A549 (cell line): ENCODE results near the gene FOXJ3. TPM values are rescaled to one million over a fixed set of nuclear protein-coding genes. Genes with fewer than 3 reads are reported as not detected.
A peak's percentile ranks its signal among the peaks of the same experiment; 100 is the strongest.

ENCODE experiments used
- ATAC-seq, 2 experiments: fragments of 200-7000 bp in 1 of 2; fragments of >200 bp in 1 of 2; cut with Nextera tagmentation in 1 of 2; cut with Tn5 transposase in 1 of 2; 3 replicates each; pipeline versions ENCODE4 v1.8.0 to v1.9.1; 2018 to 2020; ENCODE audit warnings: mild to moderate bottlenecking in 1 of 2, moderate library complexity in 1 of 2
- CTCF ChIA-PET: fragments of 300-600 bp; sonication (Branson Sonifier 250); formaldehyde crosslinking; extraction: SDS; loops from one replicate; lab custom pipeline; 2021; ENCODE audit warnings: antibody characterized with exemption, inconsistent platforms; lab: Yijun Ruan, JAX
- POLR2A ChIA-PET: fragments of 350-600 bp; formaldehyde crosslinking; extraction: SDS; loops from one replicate; lab custom pipeline; 2021; ENCODE audit warnings: antibody characterized with exemption, inconsistent platforms; lab: Yijun Ruan, JAX
- DNase-seq, 2 experiments: peaks; one replicate each; pipeline versions ENCODE4 v3.0.0 to v3.0.0-alpha.2; 2011 to 2016; ENCODE audit warnings: low read depth in 1 of 2, low spot score in 1 of 2
- FAIRE-seq: peaks from 2 replicates; lab custom pipeline; 2011; peaks lifted over from hg19 to GRCh38; lab: Jason Lieb, UNC
- H3K27ac ChIP-seq, 2 experiments: fragments of >200 bp; sonication (Bioruptor Twin); formaldehyde crosslinking; 3 replicates each; pipeline ENCODE4 v1.5.1; 2016 to 2017
- H3K4me1 ChIP-seq: fragments of >200 bp; sonication (Bioruptor Twin); formaldehyde crosslinking; 3 replicates; pipeline ENCODE4 v1.6.1; 2016
- H3K4me2 ChIP-seq: fragments of >200 bp; sonication (Bioruptor Twin); formaldehyde crosslinking; 3 replicates; pipeline ENCODE4 v1.6.1; 2016
- H3K4me3 ChIP-seq: fragments of >200 bp; sonication (Bioruptor Twin); formaldehyde crosslinking; 3 replicates; pipeline ENCODE4 v1.5.1; 2016
- H3K9me3 ChIP-seq: fragments of >200 bp; sonication (Bioruptor Twin); formaldehyde crosslinking; 3 replicates; pipeline ENCODE4 v1.6.1; 2016
- BHLHE40 ChIP-seq: IDR thresholded peaks from 2 replicates; pipeline ENCODE4 v1.6.1; 2012; ENCODE audit warnings: low read depth, low read length, inconsistent platforms
- CBX2 ChIP-seq: fragments of 200-600 bp; sonication (generic); IDR thresholded peaks from 2 replicates; pipeline ENCODE4 v1.6.1; 2016; ENCODE audit warnings: low read depth, mild to moderate bottlenecking, borderline replicate concordance
- CBX8 ChIP-seq: fragments of 200-600 bp; sonication (generic); IDR thresholded peaks from 2 replicates; pipeline ENCODE4 v1.6.1; 2016
- CEBPB ChIP-seq, 2 experiments: fragments of >200 bp in 1 of 2; sonication (Bioruptor Twin) in 1 of 2; formaldehyde crosslinking in 1 of 2; IDR thresholded peaks; 2 replicates each; pipeline ENCODE4 v1.6.1; 2012 to 2016
- EP300 ChIP-seq, 2 experiments: fragments of >200 bp; sonication (Bioruptor Twin); formaldehyde crosslinking; IDR thresholded peaks; 2 replicates in 1 of 2; 3 replicates in 1 of 2; pipeline ENCODE4 v1.6.1; 2016 to 2017
- FOSL2 ChIP-seq, 2 experiments: fragments of 450-650 bp in 1 of 2; fragments of >200 bp in 1 of 2; sonication (Bioruptor Twin) in 1 of 2; formaldehyde crosslinking; IDR thresholded peaks; 2 replicates each; pipeline versions ENCODE4 v1.5.0 to v1.6.1; 2016 to 2020; ENCODE audit warnings: mild to moderate bottlenecking in 1 of 2, moderate library complexity in 1 of 2
- FOXS1 ChIP-seq: fragments of 250-450 bp; sonication (Bioruptor Pico); IDR thresholded peaks from 2 replicates; pipeline ENCODE4 v1.5.0; 2020; ENCODE audit warnings: mild to moderate bottlenecking, moderate library complexity
- GATA3 ChIP-seq: IDR thresholded peaks from 2 replicates; pipeline ENCODE4 v1.6.1; 2012; ENCODE audit warnings: borderline replicate concordance
- HDAC2 ChIP-seq: fragments of 200-600 bp; sonication (generic); IDR thresholded peaks from 2 replicates; pipeline ENCODE4 v1.6.1; 2016
- HEYL ChIP-seq: fragments of 250-450 bp; sonication (Bioruptor Pico); IDR thresholded peaks from 2 replicates; pipeline ENCODE4 v1.8.0; 2021; ENCODE audit warnings: mild to moderate bottlenecking, moderate library complexity
- JUN ChIP-seq, 2 experiments: fragments of >200 bp; sonication (Bioruptor Twin); formaldehyde crosslinking; IDR thresholded peaks; 2 replicates in 1 of 2; 3 replicates in 1 of 2; pipeline ENCODE4 v1.6.1; 2016 to 2017
- JUNB ChIP-seq: fragments of >200 bp; sonication (Bioruptor Twin); formaldehyde crosslinking; IDR thresholded peaks from 2 replicates; pipeline ENCODE4 v1.6.1; 2016
- KDM5A ChIP-seq: fragments of 200-600 bp; sonication (generic); IDR thresholded peaks from 2 replicates; pipeline ENCODE4 v1.6.1; 2016; ENCODE audit warnings: antibody characterized with exemption, mild to moderate bottlenecking
- PHF8 ChIP-seq: fragments of 200-600 bp; sonication (generic); IDR thresholded peaks from 2 replicates; pipeline ENCODE4 v1.6.1; 2016; ENCODE audit warnings: low read depth, mild to moderate bottlenecking, antibody characterized with exemption, moderate library complexity, borderline replicate concordance
- POLR2A ChIP-seq: IDR thresholded peaks from 2 replicates; pipeline ENCODE4 v1.6.1; 2012; ENCODE audit warnings: mild to moderate bottlenecking, low read length
- POLR2AphosphoS2 ChIP-seq: conservative IDR thresholded peaks from 2 replicates; pipeline ENCODE4 v1.6.1; 2012; ENCODE audit warnings: low read length, improper control_type of control experiment, inconsistent platforms
- RFX5 ChIP-seq: fragments of 450-650 bp; IDR thresholded peaks from 2 replicates; pipeline ENCODE4 v1.7.1; 2014; ENCODE audit warnings: antibody characterized with exemption, mild to moderate bottlenecking, moderate library complexity
- SMC3 ChIP-seq: fragments of >200 bp; sonication (Bioruptor Twin); formaldehyde crosslinking; IDR thresholded peaks from 3 replicates; pipeline ENCODE4 v1.6.1; 2018; ENCODE audit warnings: inconsistent platforms
- SREBF2 ChIP-seq: fragments of 450-650 bp; IDR thresholded peaks from 2 replicates; pipeline ENCODE4 v1.6.1; 2014; ENCODE audit warnings: mild to moderate bottlenecking, moderate library complexity
- ZFP36 ChIP-seq: fragments of 450-650 bp; IDR thresholded peaks from 2 replicates; pipeline ENCODE4 v1.6.1; 2014; ENCODE audit warnings: borderline replicate concordance; ENCODE audit not compliant: partially characterized antibody
- ZNF302 ChIP-seq: fragments of 250-450 bp; sonication (Bioruptor Pico); IDR thresholded peaks from 2 replicates; pipeline ENCODE4 v1.9.0; 2021; ENCODE audit warnings: inconsistent platforms, mild to moderate bottlenecking, moderate library complexity
- WGBS: methylation state at CpG from one replicate; pipeline ENCODE4 v1.1.6; 2017; ENCODE audit errors: missing lambda C conversion rate; 5-methylcytosine and 5-hydroxymethylcytosine counted together
- polyA plus RNA-seq, 4 experiments: library from polyadenylated mRNA; depleted of rRNA in 3 of 4; stranded (reverse); fragments of >200 nt; fragmentation: RNase III in 1 of 4; extraction: RNeasy Plus Mini Kit Qiagen cat#74134 plus additional on column Dnase treatment in 1 of 4; gene quantifications; 2 replicates in 3 of 4; 3 replicates in 1 of 4; pipeline ENCODE4 v1.2.3, GENCODE V29; 2011 to 2017
- TF ChIP-seq, protein P1 (sequence below): fragments of >200 bp; sonication (Bioruptor Twin); formaldehyde crosslinking; IDR thresholded peaks from 3 replicates; pipeline ENCODE4 v1.6.1; 2016
- TF ChIP-seq, protein P2 (sequence below): fragments of >200 bp; sonication (Bioruptor Twin); formaldehyde crosslinking; IDR thresholded peaks from 2 replicates; pipeline ENCODE4 v1.6.1; 2016
- TF ChIP-seq, protein P3 (sequence below): IDR thresholded peaks from 2 replicates; pipeline ENCODE4 v1.6.1; 2012
- TF ChIP-seq, protein P4 (sequence below): fragments of 450-650 bp; IDR thresholded peaks from 2 replicates; pipeline ENCODE4 v1.6.1; 2014; ENCODE audit warnings: antibody characterized with exemption
- TF ChIP-seq, protein P5 (sequence below): fragments of >200 bp; sonication (Bioruptor Twin); formaldehyde crosslinking; IDR thresholded peaks from 3 replicates; pipeline ENCODE4 v1.5.1; 2016
- TF ChIP-seq, protein P6 (sequence below): fragments of 150-350 bp; IDR thresholded peaks from 2 replicates; pipeline ENCODE4 v1.6.1; 2014; ENCODE audit warnings: low read depth, mild to moderate bottlenecking, low read length

Gene FOXJ3
- polyA plus RNA-seq, 2 of the 4 experiments (the other 2 are of a cell fraction): 16.8 to 45.0 TPM

DNA sequence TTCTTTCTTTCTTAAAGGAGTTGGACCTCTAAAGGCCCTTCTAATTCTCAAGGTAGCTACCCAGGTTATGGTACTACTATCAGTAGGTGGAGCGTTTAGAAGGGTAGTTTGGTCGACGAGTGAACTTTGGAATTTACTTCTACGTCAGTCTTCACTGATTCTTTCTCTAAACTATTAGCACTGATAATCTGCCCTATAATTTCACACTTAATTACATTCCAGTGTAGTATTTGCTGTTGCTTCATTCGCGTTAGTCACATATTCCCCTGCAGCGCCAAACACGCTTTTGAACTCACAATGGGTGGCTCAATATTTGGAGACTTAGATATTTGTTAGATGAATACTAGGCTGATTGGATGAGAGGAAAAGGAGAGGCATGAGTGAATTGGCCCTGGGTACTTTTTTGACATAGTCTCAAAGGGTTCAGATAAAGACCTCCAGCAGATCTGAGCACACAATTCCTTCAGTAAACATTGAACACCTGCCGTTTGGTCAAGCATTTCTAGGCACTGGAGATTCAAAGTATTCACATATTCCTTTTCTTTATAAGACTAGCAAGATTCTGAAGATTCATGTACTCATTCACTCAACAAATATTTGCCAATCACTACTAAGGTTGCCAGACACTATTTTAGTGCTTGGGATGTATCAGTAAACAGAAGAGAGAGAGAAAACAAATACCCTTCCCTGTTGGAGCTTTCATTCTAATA lies 929 bp upstream of the FOXJ3 start:
- peak; percentile 18 to 72 for DNase-seq
- TF ChIP-seq, protein P1, sequence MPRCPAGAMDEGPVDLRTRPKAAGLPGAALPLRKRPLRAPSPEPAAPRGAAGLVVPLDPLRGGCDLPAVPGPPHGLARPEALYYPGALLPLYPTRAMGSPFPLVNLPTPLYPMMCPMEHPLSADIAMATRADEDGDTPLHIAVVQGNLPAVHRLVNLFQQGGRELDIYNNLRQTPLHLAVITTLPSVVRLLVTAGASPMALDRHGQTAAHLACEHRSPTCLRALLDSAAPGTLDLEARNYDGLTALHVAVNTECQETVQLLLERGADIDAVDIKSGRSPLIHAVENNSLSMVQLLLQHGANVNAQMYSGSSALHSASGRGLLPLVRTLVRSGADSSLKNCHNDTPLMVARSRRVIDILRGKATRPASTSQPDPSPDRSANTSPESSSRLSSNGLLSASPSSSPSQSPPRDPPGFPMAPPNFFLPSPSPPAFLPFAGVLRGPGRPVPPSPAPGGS: no peak; the same call in 2 of the 3 replicates
- TF ChIP-seq FOXS1 (CRISPR knock-in tag): no peak
- no peak for TF ChIP-seq ZNF302
- TF ChIP-seq RFX5: no peak
- TF ChIP-seq CBX2: no peak
- TF ChIP-seq SMC3: no peak
- TF ChIP-seq SREBF2: no peak
- TF ChIP-seq JUN (IDR thresholded peaks at IDR 0.05): peak in 1 of 2 experiments; percentile 53; a peak in 2 of 5 replicates
- TF ChIP-seq FOSL2 (IDR thresholded peaks at IDR 0.05): peak; percentile 42; the same call in 1 of the 2 replicates
- TF ChIP-seq FOSL2 (CRISPR knock-in tag; IDR thresholded peaks at IDR 0.05): peak; percentile 76; the same call in 1 of the 2 replicates
- TF ChIP-seq JUNB: peak; percentile 79
- TF ChIP-seq CBX8: no peak
- TF ChIP-seq ZFP36: no peak
- TF ChIP-seq POLR2AphosphoS2: no peak
- peak; percentile 52 for TF ChIP-seq GATA3
- TF ChIP-seq KDM5A: no peak
- TF ChIP-seq HEYL: no peak
- peak; percentile 59 to 60; a peak in 3 of 5 replicates for TF ChIP-seq EP300 (IDR thresholded peaks at IDR 0.05)
- no peak for TF ChIP-seq HDAC2
- TF ChIP-seq CEBPB (IDR thresholded peaks at IDR 0.05): peak; percentile 61 to 68; a peak in 3 of 4 replicates
- TF ChIP-seq PHF8: no peak
- TF ChIP-seq, protein P2, sequence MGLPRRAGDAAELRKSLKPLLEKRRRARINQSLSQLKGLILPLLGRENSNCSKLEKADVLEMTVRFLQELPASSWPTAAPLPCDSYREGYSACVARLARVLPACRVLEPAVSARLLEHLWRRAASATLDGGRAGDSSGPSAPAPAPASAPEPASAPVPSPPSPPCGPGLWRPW: 0 out of 2 replicates have a peak, but pooled peaks have one; percentile 29
- peak; percentile 36 to 39 for ATAC-seq
- H3K9me3 ChIP-seq: no peaks in the 10 kb centered on the region
- H3K4me2 ChIP-seq: peak overlapping the region; percentile 69
- ChIA-PET CTCF (interaction anchor here (0.5 to 1.3 kb wide), 3 partner anchors 10 to 661 kb away, joined by 3 read pairs; partner anchors contain the start of gene P3H1), POLR2A (interaction anchor here (1.2 kb wide), 1 partner anchor 345 kb away, joined by 4 read pairs; no protein-coding TSS in a partner anchor)
- peaks cover 54% of the 10 kb centered on the region for H3K4me1 ChIP-seq
- H3K27ac ChIP-seq: peak overlapping the region; percentile 99 to 100
- H3K4me3 ChIP-seq: peak overlapping the region; percentile 96
- under 1% methylated on average over 9 of the region's 9 CpGs for WGBS
- no peak for FAIRE-seq

DNA sequence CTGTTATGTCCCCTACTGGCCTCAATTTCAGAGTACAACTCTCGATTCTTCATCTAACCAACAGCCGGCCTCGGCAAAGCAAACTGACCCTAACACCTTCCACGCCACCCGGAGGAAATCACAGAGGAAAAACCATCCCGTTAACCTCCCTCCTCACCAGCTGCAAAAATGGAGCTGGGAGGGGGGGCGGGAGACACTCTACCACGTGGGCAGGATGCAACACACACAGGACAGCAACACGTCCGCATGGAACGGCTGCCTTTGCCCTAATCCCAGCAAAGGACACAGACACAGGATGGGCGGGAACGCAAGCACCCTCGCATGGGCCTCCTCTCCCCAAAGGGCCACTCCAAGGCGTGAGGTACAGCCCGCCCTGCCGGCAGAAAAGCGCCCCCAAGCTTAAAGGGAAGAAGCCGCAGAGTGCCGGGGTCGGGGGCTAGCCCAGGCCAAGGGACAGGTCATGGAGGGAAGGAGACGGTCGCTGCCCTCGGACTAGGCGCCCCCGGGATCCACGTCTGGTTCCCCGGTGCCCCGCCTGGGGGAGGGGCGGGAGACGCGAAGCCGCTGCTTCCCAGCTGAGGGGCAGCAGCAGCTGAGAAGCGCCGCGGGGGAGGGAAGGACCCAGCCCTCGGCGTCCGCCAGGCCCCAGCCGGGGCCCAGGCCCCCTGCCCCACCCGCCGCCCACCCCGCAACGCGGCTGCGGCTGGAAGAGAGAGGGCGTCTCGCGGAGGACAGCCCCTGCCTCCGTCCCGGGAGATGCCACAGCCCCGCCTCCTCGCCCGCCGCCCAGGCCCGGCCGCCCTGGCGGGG lies 590 bp downstream of the FOXJ3 start:
- ATAC-seq: peak; percentile 73 to 84
- H3K9me3 ChIP-seq: no peaks in the 10 kb centered on the region
- no peak for FAIRE-seq
- CTCF ChIA-PET: interaction anchor here (1.2 to 1.8 kb wide), 2 partner anchors 51 to 160 kb away, joined by 4 to 10 read pairs; no protein-coding TSS in a partner anchor
- POLR2A ChIA-PET: interaction anchor here (0.5 kb wide), 2 partner anchors 14 to 55 kb away, joined by 3 to 4 read pairs; no protein-coding TSS in a partner anchor
- H3K4me1 ChIP-seq: peaks cover 41% of the 10 kb centered on the region
- H3K4me2 ChIP-seq: peak overlapping the region; percentile 87
- WGBS: 0% methylated on average over 16 of the region's 58 CpGs
- DNase-seq: peak; percentile 53 to 69
- TF ChIP-seq, protein P3, sequence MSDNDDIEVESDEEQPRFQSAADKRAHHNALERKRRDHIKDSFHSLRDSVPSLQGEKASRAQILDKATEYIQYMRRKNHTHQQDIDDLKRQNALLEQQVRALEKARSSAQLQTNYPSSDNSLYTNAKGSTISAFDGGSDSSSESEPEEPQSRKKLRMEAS: peak; percentile 86
- TF ChIP-seq EP300 (IDR thresholded peaks at IDR 0.05) (no peak), BHLHE40 (no peak), POLR2A (no peak), RFX5 (no peak)
- TF ChIP-seq, protein P4, sequence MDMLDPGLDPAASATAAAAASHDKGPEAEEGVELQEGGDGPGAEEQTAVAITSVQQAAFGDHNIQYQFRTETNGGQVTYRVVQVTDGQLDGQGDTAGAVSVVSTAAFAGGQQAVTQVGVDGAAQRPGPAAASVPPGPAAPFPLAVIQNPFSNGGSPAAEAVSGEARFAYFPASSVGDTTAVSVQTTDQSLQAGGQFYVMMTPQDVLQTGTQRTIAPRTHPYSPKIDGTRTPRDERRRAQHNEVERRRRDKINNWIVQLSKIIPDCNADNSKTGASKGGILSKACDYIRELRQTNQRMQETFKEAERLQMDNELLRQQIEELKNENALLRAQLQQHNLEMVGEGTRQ: peak; percentile 36; the same call in 1 of the 2 replicates
- TF ChIP-seq, protein P5, sequence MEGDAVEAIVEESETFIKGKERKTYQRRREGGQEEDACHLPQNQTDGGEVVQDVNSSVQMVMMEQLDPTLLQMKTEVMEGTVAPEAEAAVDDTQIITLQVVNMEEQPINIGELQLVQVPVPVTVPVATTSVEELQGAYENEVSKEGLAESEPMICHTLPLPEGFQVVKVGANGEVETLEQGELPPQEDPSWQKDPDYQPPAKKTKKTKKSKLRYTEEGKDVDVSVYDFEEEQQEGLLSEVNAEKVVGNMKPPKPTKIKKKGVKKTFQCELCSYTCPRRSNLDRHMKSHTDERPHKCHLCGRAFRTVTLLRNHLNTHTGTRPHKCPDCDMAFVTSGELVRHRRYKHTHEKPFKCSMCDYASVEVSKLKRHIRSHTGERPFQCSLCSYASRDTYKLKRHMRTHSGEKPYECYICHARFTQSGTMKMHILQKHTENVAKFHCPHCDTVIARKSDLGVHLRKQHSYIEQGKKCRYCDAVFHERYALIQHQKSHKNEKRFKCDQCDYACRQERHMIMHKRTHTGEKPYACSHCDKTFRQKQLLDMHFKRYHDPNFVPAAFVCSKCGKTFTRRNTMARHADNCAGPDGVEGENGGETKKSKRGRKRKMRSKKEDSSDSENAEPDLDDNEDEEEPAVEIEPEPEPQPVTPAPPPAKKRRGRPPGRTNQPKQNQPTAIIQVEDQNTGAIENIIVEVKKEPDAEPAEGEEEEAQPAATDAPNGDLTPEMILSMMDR: peak; percentile 8; the same call in 2 of the 3 replicates
- TF ChIP-seq, protein P6, sequence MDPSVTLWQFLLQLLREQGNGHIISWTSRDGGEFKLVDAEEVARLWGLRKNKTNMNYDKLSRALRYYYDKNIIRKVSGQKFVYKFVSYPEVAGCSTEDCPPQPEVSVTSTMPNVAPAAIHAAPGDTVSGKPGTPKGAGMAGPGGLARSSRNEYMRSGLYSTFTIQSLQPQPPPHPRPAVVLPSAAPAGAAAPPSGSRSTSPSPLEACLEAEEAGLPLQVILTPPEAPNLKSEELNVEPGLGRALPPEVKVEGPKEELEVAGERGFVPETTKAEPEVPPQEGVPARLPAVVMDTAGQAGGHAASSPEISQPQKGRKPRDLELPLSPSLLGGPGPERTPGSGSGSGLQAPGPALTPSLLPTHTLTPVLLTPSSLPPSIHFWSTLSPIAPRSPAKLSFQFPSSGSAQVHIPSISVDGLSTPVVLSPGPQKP: no peak
- peak overlapping the region; percentile 96 for H3K4me3 ChIP-seq
- peak overlapping the region; percentile 99 to 100 for H3K27ac ChIP-seq
